GM23338 (cell line): ENCODE data around the gene GOLGA7B. TPM values are rescaled to one million over a fixed set of nuclear protein-coding genes. Genes with fewer than 3 reads are reported as not detected.

ENCODE experiments used
- ATAC-seq: fragments of 200-7000 bp; cut with Tn5 transposase; 3 replicates; pipeline ENCODE4 v1.9.1; 2020
- DNase-seq: peaks from one replicate; pipeline ENCODE4 v3.0.0-alpha.2; 2015; ENCODE audit warnings: low spot score
- H2AFZ ChIP-seq: fragments of 200-600 bp; sonication (generic); 2 replicates; pipeline ENCODE4 v1.8.0; 2016; ENCODE audit warnings: antibody characterized with exemption, mild to moderate bottlenecking, moderate library complexity
- H3F3A ChIP-seq: fragments of 200-600 bp; sonication (generic); replicated peaks from 2 replicates; pipeline ENCODE4 v1.8.0; 2017; ENCODE audit warnings: antibody characterized with exemption, mixed run types, low read depth
- H3K27ac ChIP-seq: fragments of 200-600 bp; sonication (generic); 2 replicates; pipeline ENCODE4 v1.6.1; 2016; ENCODE audit warnings: low read depth
- H3K27me3 ChIP-seq: fragments of 200-600 bp; sonication (generic); 2 replicates; pipeline ENCODE4 v1.8.0; 2016; ENCODE audit warnings: mild to moderate bottlenecking, mixed run types, moderate library complexity; ENCODE audit not compliant: insufficient read depth
- H3K36me3 ChIP-seq: fragments of 200-600 bp; sonication (generic); 2 replicates; pipeline ENCODE4 v1.8.0; 2016; ENCODE audit warnings: mild to moderate bottlenecking; ENCODE audit not compliant: insufficient read depth
- H3K4me1 ChIP-seq: fragments of 200-600 bp; sonication (generic); 2 replicates; pipeline ENCODE4 v1.8.0; 2016; ENCODE audit warnings: mild to moderate bottlenecking, moderate library complexity; ENCODE audit not compliant: insufficient read depth
- H3K4me2 ChIP-seq: fragments of 200-600 bp; sonication (generic); 2 replicates; pipeline ENCODE4 v1.7.1; 2017; ENCODE audit warnings: mixed run types
- H3K4me3 ChIP-seq: fragments of 200-600 bp; sonication (generic); 2 replicates; pipeline ENCODE4 v1.6.1; 2016; ENCODE audit warnings: mixed run types
- H3K79me2 ChIP-seq: fragments of 200-600 bp; sonication (generic); replicated peaks from 2 replicates; pipeline ENCODE4 v1.8.0; 2017; ENCODE audit warnings: mild to moderate bottlenecking; ENCODE audit not compliant: insufficient read depth
- H3K9me2 ChIP-seq: fragments of 200-600 bp; sonication (generic); 2 replicates; pipeline ENCODE4 v1.8.0; 2017; ENCODE audit not compliant: insufficient read depth
- H4K20me1 ChIP-seq: fragments of 200-600 bp; sonication (generic); replicated peaks from 2 replicates; pipeline ENCODE4 v1.8.0; 2017; ENCODE audit warnings: mild to moderate bottlenecking; ENCODE audit not compliant: insufficient read depth
- H3K27ac Mint-ChIP-seq: 2 replicates; pipeline ENCODE4 v1.8.0; 2020; ENCODE audit warnings: inconsistent platforms, mild to moderate bottlenecking, moderate library complexity, mixed read lengths
- H3K27me3 Mint-ChIP-seq: 3 replicates; pipeline ENCODE4 v1.8.0; 2022; ENCODE audit warnings: low read depth, mild to moderate bottlenecking, moderate library complexity, mixed read lengths, inconsistent platforms; ENCODE audit not compliant: insufficient read depth, poor library complexity
- H3K36me3 Mint-ChIP-seq: 3 replicates; pipeline ENCODE4 v1.8.0; 2021; ENCODE audit warnings: low read depth, mild to moderate bottlenecking, inconsistent platforms, moderate library complexity, mixed read lengths
- H3K4me1 Mint-ChIP-seq: 3 replicates; pipeline ENCODE4 v1.8.0; 2020; ENCODE audit warnings: mild to moderate bottlenecking, inconsistent platforms, mixed read lengths
- H3K4me3 Mint-ChIP-seq: 3 replicates; pipeline ENCODE4 v1.8.0; 2021; ENCODE audit warnings: moderate library complexity, mild to moderate bottlenecking, inconsistent platforms, mixed read lengths
- H3K9me3 Mint-ChIP-seq: 3 replicates; pipeline ENCODE4 v1.8.0; 2020; ENCODE audit warnings: moderate library complexity, mild to moderate bottlenecking, inconsistent platforms, mixed read lengths
- EZH2 ChIP-seq: fragments of 200-600 bp; sonication (generic); IDR thresholded peaks from one replicate; pipeline ENCODE4 v1.8.0; 2017; ENCODE audit warnings: antibody characterized with exemption, mild to moderate bottlenecking, low read depth; ENCODE audit not compliant: unreplicated experiment
- POLR2AphosphoS5 ChIP-seq: IDR thresholded peaks from 2 replicates; pipeline ENCODE4 v1.6.1; 2016; ENCODE audit warnings: antibody characterized with exemption, low read depth
- ZNF114 ChIP-seq: fragments of 250-450 bp; sonication (Bioruptor Pico); IDR thresholded peaks from 2 replicates; pipeline ENCODE4 v1.5.0; 2020; ENCODE audit warnings: mild to moderate bottlenecking, moderate library complexity
- polyA plus RNA-seq: library from polyadenylated mRNA; unstranded; fragments of >200 nt; fragmentation: Nextera tagmentation; extraction: Ambion mirVana; gene quantifications from 2 replicates; pipeline ENCODE4 v1.2.1, GENCODE V29; 2016
- total RNA-seq: library from RNA; depleted of rRNA; stranded (reverse); fragments of >200 nt; shearing (Covaris generic); gene quantifications from 2 replicates; pipeline ENCODE4 v1.2.3, GENCODE V29; 2014
- TF ChIP-seq, protein P1 (sequence below): IDR thresholded peaks from one replicate; pipeline ENCODE4 v1.6.1; 2018; ENCODE audit warnings: antibody characterized with exemption; ENCODE audit not compliant: unreplicated experiment

GOLGA7B gene
- total and polyA plus RNA-seq, 2 experiments from 2014 or later, result 0.14 to 0.15 TPM

DNA sequence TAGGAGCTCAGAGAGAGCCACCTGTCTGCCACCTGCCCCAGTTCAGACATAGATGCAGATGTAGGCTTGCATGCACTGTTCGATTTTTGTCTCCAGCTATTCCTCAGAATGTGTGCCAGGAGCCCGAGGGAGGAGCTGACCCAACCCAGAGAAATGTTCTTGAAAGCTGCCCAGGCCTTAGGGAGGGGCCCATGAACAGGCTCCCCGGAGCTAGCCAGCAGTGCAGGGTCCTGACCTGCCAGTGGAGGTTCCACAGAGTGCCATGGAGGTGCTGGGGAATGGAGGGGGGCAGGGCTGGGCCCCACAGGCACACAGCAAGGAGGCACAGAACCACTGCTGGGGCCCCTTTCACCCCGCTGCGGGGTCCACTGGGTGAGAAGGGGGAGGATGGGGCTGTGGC lies 48.2 kb upstream of the GOLGA7B start (continued):
- TF ChIP-seq ZNF114 (CRISPR knock-in tag) (no peak), EZH2 (no peak)
- TF ChIP-seq, protein P1, sequence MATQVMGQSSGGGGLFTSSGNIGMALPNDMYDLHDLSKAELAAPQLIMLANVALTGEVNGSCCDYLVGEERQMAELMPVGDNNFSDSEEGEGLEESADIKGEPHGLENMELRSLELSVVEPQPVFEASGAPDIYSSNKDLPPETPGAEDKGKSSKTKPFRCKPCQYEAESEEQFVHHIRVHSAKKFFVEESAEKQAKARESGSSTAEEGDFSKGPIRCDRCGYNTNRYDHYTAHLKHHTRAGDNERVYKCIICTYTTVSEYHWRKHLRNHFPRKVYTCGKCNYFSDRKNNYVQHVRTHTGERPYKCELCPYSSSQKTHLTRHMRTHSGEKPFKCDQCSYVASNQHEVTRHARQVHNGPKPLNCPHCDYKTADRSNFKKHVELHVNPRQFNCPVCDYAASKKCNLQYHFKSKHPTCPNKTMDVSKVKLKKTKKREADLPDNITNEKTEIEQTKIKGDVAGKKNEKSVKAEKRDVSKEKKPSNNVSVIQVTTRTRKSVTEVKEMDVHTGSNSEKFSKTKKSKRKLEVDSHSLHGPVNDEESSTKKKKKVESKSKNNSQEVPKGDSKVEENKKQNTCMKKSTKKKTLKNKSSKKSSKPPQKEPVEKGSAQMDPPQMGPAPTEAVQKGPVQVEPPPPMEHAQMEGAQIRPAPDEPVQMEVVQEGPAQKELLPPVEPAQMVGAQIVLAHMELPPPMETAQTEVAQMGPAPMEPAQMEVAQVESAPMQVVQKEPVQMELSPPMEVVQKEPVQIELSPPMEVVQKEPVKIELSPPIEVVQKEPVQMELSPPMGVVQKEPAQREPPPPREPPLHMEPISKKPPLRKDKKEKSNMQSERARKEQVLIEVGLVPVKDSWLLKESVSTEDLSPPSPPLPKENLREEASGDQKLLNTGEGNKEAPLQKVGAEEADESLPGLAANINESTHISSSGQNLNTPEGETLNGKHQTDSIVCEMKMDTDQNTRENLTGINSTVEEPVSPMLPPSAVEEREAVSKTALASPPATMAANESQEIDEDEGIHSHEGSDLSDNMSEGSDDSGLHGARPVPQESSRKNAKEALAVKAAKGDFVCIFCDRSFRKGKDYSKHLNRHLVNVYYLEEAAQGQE, result no peak

GRCh38 chr10:97805096-97805884 lies 44.4 kb upstream of the GOLGA7B start:
- Mint-ChIP-seq H3K27ac (no peak overlapping the region), H3K9me3 (no peaks in the 10 kb centered on the region), H3K4me1 (peaks cover 16% of the 10 kb centered on the region), H3K36me3 (no peaks in the 10 kb centered on the region), H3K4me3 (no peak overlapping the region), H3K27me3 (peaks cover 9% of the 10 kb centered on the region)
- DNase-seq, result peak; percentile 57
- Histone ChIP-seq H3K4me1 (no peaks in the 10 kb centered on the region; the same call in 1 of the 2 replicates), H3K9me2 (no peaks in the 10 kb centered on the region), H3K27me3 (no peaks in the 10 kb centered on the region), H3K79me2 (no peaks in the 10 kb centered on the region), H2AFZ (no peak overlapping the region), H3K4me3 (no peak overlapping the region), H3F3A (0 out of 2 replicates have a peak, but pooled peaks cover 3% of the 10 kb centered on the region), H3K4me2 (peak overlapping the region; percentile 8), H4K20me1 (no peaks in the 10 kb centered on the region), H3K27ac (no peak overlapping the region), H3K36me3 (no peaks in the 10 kb centered on the region)
- peak; percentile 90 for ATAC-seq
- no peak for TF ChIP-seq POLR2AphosphoS5
- TF ChIP-seq, protein P1, result no peak
